HepG2 (cell line): Measurements from ENCODE around the gene ATP9A. TPM values are rescaled to one million over a fixed set of nuclear protein-coding genes. Genes with fewer than 3 reads are reported as not detected.

Experiments
- ATF5 ChIP-seq: sonication (generic); formaldehyde crosslinking; IDR thresholded peaks from 2 replicates; pipeline ENCODE4 v1.4.0; 2020; ENCODE audit warnings: mild to moderate bottlenecking, low read depth, missing genetic modification reagents
- BRD4 ChIP-seq: sonication (generic); formaldehyde crosslinking; IDR thresholded peaks from 2 replicates; pipeline ENCODE4 v1.4.0; 2020; ENCODE audit warnings: missing genetic modification reagents
- DNMT3B ChIP-seq: conservative IDR thresholded peaks from 2 replicates; pipeline ENCODE4 v1.6.1; 2016; ENCODE audit warnings: missing biosample characterization, control low read depth
- E2F2 ChIP-seq: sonication (generic); formaldehyde crosslinking; IDR thresholded peaks from 2 replicates; pipeline ENCODE4 v1.4.0; 2020; ENCODE audit warnings: missing genetic modification reagents, borderline replicate concordance
- EP300 ChIP-seq, 3 experiments: sonication (generic) in 1 of 3; formaldehyde crosslinking in 1 of 3; IDR thresholded peaks; 2 replicates each; pipeline versions ENCODE4 v1.5.1 to v1.6.1; 2011 to 2020; ENCODE audit warnings: low read depth in 2 of 3, low read length in 2 of 3, borderline replicate concordance in 1 of 3, improper control_type of control experiment in 1 of 3, mild to moderate bottlenecking in 1 of 3, missing genetic modification reagents in 1 of 3, moderate library complexity in 1 of 3
- HNF1B ChIP-seq: sonication (generic); formaldehyde crosslinking; IDR thresholded peaks from 2 replicates; pipeline ENCODE4 v1.5.1; 2020; ENCODE audit warnings: mild to moderate bottlenecking, moderate library complexity, missing genetic modification reagents
- HNRNPUL1 ChIP-seq: fragments of 200-400 bp; formaldehyde crosslinking; IDR thresholded peaks from 2 replicates; pipeline ENCODE4 v1.6.1; 2017; ENCODE audit warnings: low read depth, mild to moderate bottlenecking, low read length, moderate library complexity
- KLF15 ChIP-seq: sonication (generic); formaldehyde crosslinking; IDR thresholded peaks from 2 replicates; pipeline ENCODE4 v1.8.1; 2023; ENCODE audit warnings: borderline replicate concordance, mild to moderate bottlenecking, inconsistent platforms, missing genetic modification reagents, mixed read lengths
- NFRKB ChIP-seq: fragments of 450-650 bp; IDR thresholded peaks from 2 replicates; pipeline ENCODE4 v1.6.1; 2017
- PCBP2 ChIP-seq: fragments of 200-400 bp; formaldehyde crosslinking; optimal IDR thresholded peaks from 2 replicates; pipeline ENCODE3; 2018; ENCODE audit warnings: low read length, low read depth; ENCODE audit not compliant: poor library complexity, severe bottlenecking
- PRDM15 ChIP-seq: sonication (generic); formaldehyde crosslinking; IDR thresholded peaks from 2 replicates; pipeline ENCODE4 v1.4.0; 2020; ENCODE audit warnings: missing genetic modification reagents
- SOX6 ChIP-seq, 2 experiments: fragments of 450-650 bp in 1 of 2; sonication (generic) in 1 of 2; formaldehyde crosslinking in 1 of 2; IDR thresholded peaks; 2 replicates each; pipeline versions ENCODE4 v1.4.0 to v1.6.1; 2017 to 2020; ENCODE audit warnings: antibody characterized with exemption in 1 of 2, mild to moderate bottlenecking in 1 of 2, missing genetic modification reagents in 1 of 2
- ZBTB2 ChIP-seq: sonication (generic); formaldehyde crosslinking; IDR thresholded peaks from 2 replicates; pipeline ENCODE4 v1.8.0; 2022; ENCODE audit warnings: low read depth, missing genetic modification reagents
- ZBTB37 ChIP-seq: sonication (generic); formaldehyde crosslinking; IDR thresholded peaks from 2 replicates; pipeline ENCODE4 v1.4.0; 2020; ENCODE audit warnings: mild to moderate bottlenecking, missing genetic modification reagents
- ZNF530 ChIP-seq: sonication (generic); formaldehyde crosslinking; IDR thresholded peaks from 2 replicates; pipeline ENCODE4 v1.5.0; 2020; ENCODE audit warnings: low read depth, mild to moderate bottlenecking, missing genetic modification reagents
- ZNF660 ChIP-seq: sonication (generic); formaldehyde crosslinking; IDR thresholded peaks from 2 replicates; pipeline ENCODE4 v1.5.1; 2020; ENCODE audit warnings: mild to moderate bottlenecking, low read depth, missing genetic modification reagents, borderline replicate concordance
- ZNF674 ChIP-seq: sonication (generic); formaldehyde crosslinking; IDR thresholded peaks from 2 replicates; pipeline ENCODE4 v1.5.0; 2020; ENCODE audit warnings: low read depth, mild to moderate bottlenecking, missing genetic modification reagents
- polyA plus RNA-seq, 8 experiments: library from polyadenylated mRNA; depleted of rRNA in 3 of 8; stranded (reverse) in 7 of 8; unstranded in 1 of 8; fragments of >200 nt; fragmentation: Illumina TruSeq in 4 of 8; extraction: Trizol in 4 of 8; gene quantifications; 2 replicates each; pipeline versions ENCODE4 v1.2.1 to v1.2.3, GENCODE V29; 2011 to 2016; ENCODE audit warnings: low read depth in 4 of 8, missing spikeins in 1 of 8, mixed read lengths in 1 of 8; ENCODE audit not compliant: insufficient read depth in 1 of 8
- total RNA-seq, 5 experiments: library from RNA; depleted of rRNA; stranded (reverse); fragments of >200 nt; fragmentation: Illumina TruSeq; extraction: Trizol; gene quantifications; 2 replicates each; pipeline ENCODE4 v1.2.3, GENCODE V29; 2016; ENCODE audit warnings: low read depth in 1 of 5

The ATP9A gene
- total and polyA plus RNA-seq, 2 of the 13 experiments (the other 11 are each of a cell fraction or from before 2014, with no cell fraction given), result 11.8 to 18.5 TPM

GRCh38 chr20:51758978-51759544 is 9.1 kb downstream of the ATP9A start (continued):
- TF ChIP-seq ZBTB2 (CRISPR knock-in tag), result no peak
- TF ChIP-seq EP300 (IDR thresholded peaks at IDR 0.05; ENCODE audit: low read depth in 2 of 2, low read length in 2 of 2), result peak in 1 of 2 experiments; percentile 37; a peak in 1 of 4 replicates
- peak; percentile 77 for TF ChIP-seq EP300 (CRISPR knock-in tag; IDR thresholded peaks at IDR 0.05; ENCODE audit: borderline replicate concordance)
- TF ChIP-seq HNF1B (CRISPR knock-in tag), result peak; percentile 69; the same call in 1 of the 2 replicates
- no peak for TF ChIP-seq NFRKB
- TF ChIP-seq ATF5 (CRISPR knock-in tag), result no peak
- TF ChIP-seq ZNF674 (CRISPR knock-in tag), result no peak
- no peak for TF ChIP-seq PRDM15 (CRISPR knock-in tag)
- TF ChIP-seq ZNF660, result no peak
- no peak for TF ChIP-seq DNMT3B (CRISPR knock-in tag)
- TF ChIP-seq E2F2, result no peak
- TF ChIP-seq ZNF530 (CRISPR knock-in tag), result no peak
- no peak for TF ChIP-seq HNRNPUL1
- no peak for TF ChIP-seq ZBTB37 (CRISPR knock-in tag)
- no peak for TF ChIP-seq SOX6 (IDR thresholded peaks at IDR 0.05)
- peak; percentile 48 for TF ChIP-seq SOX6 (CRISPR knock-in tag; IDR thresholded peaks at IDR 0.05)
- no peak for TF ChIP-seq KLF15 (CRISPR knock-in tag)
- TF ChIP-seq PCBP2, result no peak
- TF ChIP-seq BRD4 (CRISPR knock-in tag), result no peak
